Measurements from ENCODE around the gene OGDH.
A peak's percentile ranks its signal among the peaks of the same experiment; 100 is the strongest.

The OGDH gene

DNA sequence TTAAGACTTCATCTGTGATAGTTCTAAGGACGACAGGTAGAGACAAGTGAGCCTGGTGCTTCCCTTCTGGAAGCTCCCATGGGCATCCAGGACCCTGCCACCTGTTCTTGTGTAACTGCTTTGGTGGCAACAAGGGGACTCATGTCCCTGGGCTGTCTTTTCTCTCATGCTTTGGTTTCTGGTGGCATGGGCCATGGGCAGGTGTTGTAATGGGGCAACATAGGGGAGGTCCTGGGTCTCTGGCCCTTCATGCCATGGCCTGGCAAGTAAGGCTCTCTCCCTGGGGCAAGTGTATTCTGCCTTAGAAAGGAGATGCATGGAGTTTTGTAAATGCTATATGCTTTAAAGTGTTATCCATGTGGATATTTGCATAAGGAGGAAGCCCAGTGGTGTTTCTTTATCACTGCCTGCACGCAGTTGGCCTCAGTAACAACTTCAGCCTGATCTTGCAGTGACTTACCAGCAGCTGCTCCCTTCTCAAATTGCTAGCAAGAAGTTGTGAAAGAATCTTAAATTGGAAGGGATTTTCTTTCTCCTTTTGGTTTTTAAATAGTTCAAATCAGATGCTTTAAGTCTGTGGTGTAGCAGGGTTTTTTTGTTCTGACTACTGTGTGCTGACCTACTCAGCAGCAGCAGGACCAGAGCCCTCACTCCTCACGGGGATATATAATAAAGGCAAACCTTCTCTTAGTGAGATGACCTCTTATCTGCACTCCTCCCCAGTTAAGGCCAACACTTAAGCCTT, 39.9 kb downstream of the OGDH start:
- peaks cover 26% of the 10 kb centered on the region for H3K4me1 ChIP-seq (ENCODE audit: control insufficient read depth, insufficient read depth, low read length)
- peak overlapping the region; percentile 54 for H3K9ac ChIP-seq (ENCODE audit: low read length)
- H3K36me3 ChIP-seq (ENCODE audit: control insufficient read depth, insufficient read depth, low read length, severe bottlenecking): peaks cover 23% of the 10 kb centered on the region
- H3K9me3 ChIP-seq (ENCODE audit: control insufficient read depth, low read length): no peaks in the 10 kb centered on the region
- H3K27me3 ChIP-seq (replicated peaks; ENCODE audit: control insufficient read depth, insufficient read depth, low read length): no peaks in the 10 kb centered on the region
- H3K4me3 ChIP-seq (ENCODE audit: low read length): no peak overlapping the region
- peak; percentile 67 for DNase-seq (ENCODE audit: low read depth)

DNA sequence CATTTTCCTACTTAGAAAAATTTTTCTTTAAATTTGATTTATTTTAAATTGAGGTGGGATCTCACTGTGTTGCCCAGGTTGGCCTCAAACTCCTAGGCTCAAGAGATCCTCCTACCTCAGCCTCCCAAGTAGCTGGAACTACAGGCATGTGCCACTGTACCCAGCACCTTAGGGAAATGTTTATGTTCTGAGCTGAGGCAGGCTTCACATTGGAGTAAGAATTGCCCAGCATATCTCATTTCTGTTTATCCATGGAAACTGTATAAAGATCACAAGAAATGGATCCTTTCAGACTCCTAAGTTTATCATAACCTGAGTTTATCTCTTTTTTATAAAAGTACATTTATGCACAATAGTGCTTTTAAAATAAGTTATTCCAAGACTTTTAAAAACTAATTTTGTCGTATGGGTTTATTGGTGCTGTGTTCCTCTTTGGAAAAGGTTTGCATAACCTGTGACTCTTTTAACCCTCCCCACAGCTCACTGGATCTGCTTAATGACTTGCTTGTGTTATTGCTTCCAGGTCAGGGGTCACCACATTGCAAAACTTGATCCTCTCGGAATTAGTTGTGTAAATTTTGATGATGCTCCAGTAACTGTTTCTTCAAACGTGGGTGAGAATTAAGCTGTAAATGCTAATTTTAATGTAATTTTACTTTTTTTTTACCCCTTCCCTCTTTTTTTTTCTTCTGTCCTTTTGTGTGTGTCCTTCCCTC, 40.7 kb downstream of the OGDH start:
- Histone ChIP-seq H3K9ac (ENCODE audit: low read length) (peak overlapping the region; percentile 54), H3K4me3 (ENCODE audit: low read length) (no peak overlapping the region), H3K9me3 (ENCODE audit: control insufficient read depth, low read length) (no peaks in the 10 kb centered on the region), H3K27me3 (replicated peaks; ENCODE audit: control insufficient read depth, insufficient read depth, low read length) (no peaks in the 10 kb centered on the region), H3K36me3 (ENCODE audit: control insufficient read depth, insufficient read depth, low read length, severe bottlenecking) (peaks cover 25% of the 10 kb centered on the region), H3K4me1 (ENCODE audit: control insufficient read depth, insufficient read depth, low read length) (peaks cover 26% of the 10 kb centered on the region)
- no peak for DNase-seq (ENCODE audit: low read depth)

DNA sequence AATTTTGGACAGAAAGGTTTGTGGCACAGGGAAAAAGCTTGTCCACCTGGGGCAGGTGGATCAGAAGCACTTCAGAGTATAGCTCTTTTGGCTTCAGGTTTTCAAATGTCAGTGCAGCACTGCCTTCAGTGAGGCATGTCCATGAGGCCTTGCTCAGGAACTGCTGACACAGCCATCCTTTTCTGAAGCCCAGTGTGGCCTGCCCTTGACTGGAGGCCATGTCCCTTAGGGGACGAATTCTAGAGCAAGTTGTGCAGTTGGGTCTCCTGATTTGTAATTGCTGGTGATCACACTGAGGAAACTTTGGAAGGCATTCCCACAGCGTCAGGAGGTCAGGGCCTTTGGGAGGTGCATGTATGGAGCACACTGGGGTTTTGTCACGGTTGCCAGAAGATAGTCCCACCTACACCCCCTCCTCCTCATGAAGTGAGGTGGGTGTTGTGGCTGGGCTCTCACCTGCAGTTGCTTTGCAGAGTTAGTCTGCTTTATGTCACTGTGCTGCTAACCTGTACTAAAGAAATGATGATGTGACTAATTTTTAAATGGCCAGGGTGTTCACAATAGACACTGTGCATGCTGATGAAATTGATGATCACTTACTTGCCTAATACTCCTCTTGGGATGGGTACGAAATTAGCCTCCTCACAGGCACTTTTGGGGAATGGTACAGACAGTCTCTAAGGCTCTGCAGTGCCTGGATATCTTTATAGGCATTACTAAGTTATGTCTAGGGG, 41.7 kb downstream of the OGDH start:
- DNase-seq (ENCODE audit: low read depth): no peak
- Histone ChIP-seq H3K27me3 (replicated peaks; ENCODE audit: control insufficient read depth, insufficient read depth, low read length) (no peaks in the 10 kb centered on the region), H3K36me3 (ENCODE audit: control insufficient read depth, insufficient read depth, low read length, severe bottlenecking) (peaks cover 28% of the 10 kb centered on the region)

DNA sequence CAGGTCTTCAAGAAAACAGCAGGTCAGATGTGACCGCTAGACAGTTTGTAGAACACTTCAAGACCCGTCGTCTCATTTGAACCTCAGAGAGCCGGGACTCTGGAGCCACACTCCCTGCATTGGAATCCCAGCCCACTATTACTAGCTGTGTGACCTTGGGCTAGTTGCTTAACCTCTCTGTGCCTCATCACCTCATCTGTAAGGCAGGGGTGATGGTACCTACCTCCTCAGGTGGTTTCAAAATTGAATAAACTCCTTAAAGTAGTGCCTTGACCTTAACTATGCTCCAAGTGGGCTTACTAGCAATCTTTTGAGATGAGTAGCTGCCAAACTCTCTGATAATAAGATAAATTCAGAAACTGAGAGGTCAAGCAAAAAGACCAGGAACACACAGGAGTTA, 43.8 kb downstream of the OGDH start:
- Histone ChIP-seq H3K36me3 (ENCODE audit: control insufficient read depth, insufficient read depth, low read length, severe bottlenecking) (peaks cover 41% of the 10 kb centered on the region), H3K9ac (ENCODE audit: low read length) (no peak overlapping the region), H3K4me1 (ENCODE audit: control insufficient read depth, insufficient read depth, low read length) (peaks cover 26% of the 10 kb centered on the region), H3K4me3 (ENCODE audit: low read length) (no peak overlapping the region), H3K27me3 (replicated peaks; ENCODE audit: control insufficient read depth, insufficient read depth, low read length) (no peaks in the 10 kb centered on the region), H3K9me3 (ENCODE audit: control insufficient read depth, low read length) (no peaks in the 10 kb centered on the region)
- no peak for DNase-seq (ENCODE audit: low read depth)

More for the DNA sequence above, 41.7 kb downstream of the OGDH start:
- Histone ChIP-seq H3K4me1 (ENCODE audit: control insufficient read depth, insufficient read depth, low read length) (peaks cover 26% of the 10 kb centered on the region), H3K9me3 (ENCODE audit: control insufficient read depth, low read length) (no peaks in the 10 kb centered on the region), H3K4me3 (ENCODE audit: low read length) (no peak overlapping the region), H3K9ac (ENCODE audit: low read length) (no peak overlapping the region)

DNA sequence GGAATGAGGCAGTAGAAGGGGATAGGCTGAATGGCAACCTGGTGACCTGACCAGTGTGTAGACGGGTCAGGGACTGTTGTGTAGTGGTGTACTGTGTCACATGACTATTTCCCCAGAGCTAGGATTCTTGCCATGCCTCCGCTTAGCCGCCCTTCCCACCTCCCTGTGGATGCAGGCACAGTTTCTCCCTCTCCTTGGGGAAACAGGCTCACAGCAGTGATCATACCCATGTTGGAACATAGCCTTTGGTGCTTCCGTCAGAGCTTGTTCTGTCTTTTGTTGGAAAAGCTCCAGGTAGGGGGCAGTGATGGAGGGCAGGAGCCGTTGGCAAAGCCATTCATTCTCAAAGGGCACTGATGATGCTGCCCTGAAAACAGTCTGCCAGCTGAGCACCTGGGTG, 44.3 kb downstream of the OGDH start:
- Histone ChIP-seq H3K4me1 (ENCODE audit: control insufficient read depth, insufficient read depth, low read length) (peaks cover 26% of the 10 kb centered on the region), H3K4me3 (ENCODE audit: low read length) (no peak overlapping the region), H3K36me3 (ENCODE audit: control insufficient read depth, insufficient read depth, low read length, severe bottlenecking) (peaks cover 44% of the 10 kb centered on the region), H3K9me3 (ENCODE audit: control insufficient read depth, low read length) (no peaks in the 10 kb centered on the region), H3K9ac (ENCODE audit: low read length) (no peak overlapping the region), H3K27me3 (replicated peaks; ENCODE audit: control insufficient read depth, insufficient read depth, low read length) (no peaks in the 10 kb centered on the region)
- DNase-seq (ENCODE audit: low read depth): no peak

DNA sequence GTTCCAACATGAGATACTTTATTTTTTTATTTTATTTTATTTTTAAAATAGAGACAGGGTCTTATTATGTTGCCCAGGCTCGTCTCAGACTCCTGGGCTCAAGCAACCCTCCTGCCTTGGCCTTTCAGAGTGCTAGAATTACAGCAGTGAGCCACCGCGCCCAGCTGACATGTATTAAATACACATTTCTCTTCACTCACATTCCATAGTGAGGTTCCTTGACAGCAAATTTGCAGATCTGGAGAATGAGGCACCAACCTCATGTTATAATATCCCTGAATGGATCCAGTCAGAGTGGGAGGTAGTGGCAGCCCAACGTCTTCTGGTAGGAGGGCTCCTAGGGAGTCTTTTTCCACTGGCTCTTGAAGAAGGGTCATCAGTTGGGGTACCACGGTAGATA, 46.1 kb downstream of the OGDH start:
- Histone ChIP-seq H3K9ac (ENCODE audit: low read length) (no peak overlapping the region), H3K9me3 (ENCODE audit: control insufficient read depth, low read length) (no peaks in the 10 kb centered on the region), H3K27me3 (replicated peaks; ENCODE audit: control insufficient read depth, insufficient read depth, low read length) (no peaks in the 10 kb centered on the region), H3K36me3 (ENCODE audit: control insufficient read depth, insufficient read depth, low read length, severe bottlenecking) (peaks cover 60% of the 10 kb centered on the region), H3K4me3 (ENCODE audit: low read length) (no peak overlapping the region), H3K4me1 (ENCODE audit: control insufficient read depth, insufficient read depth, low read length) (peaks cover 8% of the 10 kb centered on the region)
- DNase-seq (ENCODE audit: low read depth): no peak

DNA sequence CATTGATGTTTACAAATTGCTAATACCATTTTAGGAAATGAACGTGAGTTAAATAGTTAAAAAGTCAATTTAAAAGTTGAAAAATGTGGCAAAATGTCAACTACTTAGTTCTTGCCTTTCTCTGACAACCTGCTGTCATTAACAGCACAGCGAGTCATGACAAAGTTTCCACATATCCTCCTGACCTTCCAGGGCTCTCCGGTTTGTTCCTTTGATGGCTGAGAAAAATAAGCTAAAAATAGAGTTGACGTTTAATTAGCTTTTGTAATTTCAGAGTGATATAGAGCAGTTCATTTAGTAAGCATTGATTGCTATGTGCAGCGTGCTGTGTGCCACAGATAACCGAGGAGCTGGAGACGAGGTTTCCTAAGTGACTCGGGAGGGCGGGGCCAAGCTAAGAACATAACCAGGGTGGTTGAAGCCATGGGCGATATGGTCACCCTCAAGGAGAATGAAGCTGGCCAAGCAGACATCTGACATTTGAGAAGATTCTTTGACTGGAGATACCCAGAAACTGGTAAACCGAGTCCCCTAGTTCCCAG, 47.9 kb downstream of the OGDH start:
- DNase-seq (ENCODE audit: low read depth): no peak
- H3K36me3 ChIP-seq (ENCODE audit: control insufficient read depth, insufficient read depth, low read length, severe bottlenecking): peaks cover 55% of the 10 kb centered on the region
- no peaks in the 10 kb centered on the region for H3K27me3 ChIP-seq (replicated peaks; ENCODE audit: control insufficient read depth, insufficient read depth, low read length)
- no peaks in the 10 kb centered on the region for H3K4me1 ChIP-seq (ENCODE audit: control insufficient read depth, insufficient read depth, low read length)
- no peaks in the 10 kb centered on the region for H3K9me3 ChIP-seq (ENCODE audit: control insufficient read depth, low read length)
- H3K4me3 ChIP-seq (ENCODE audit: low read length): no peak overlapping the region
- no peak overlapping the region for H3K9ac ChIP-seq (ENCODE audit: low read length)

DNA sequence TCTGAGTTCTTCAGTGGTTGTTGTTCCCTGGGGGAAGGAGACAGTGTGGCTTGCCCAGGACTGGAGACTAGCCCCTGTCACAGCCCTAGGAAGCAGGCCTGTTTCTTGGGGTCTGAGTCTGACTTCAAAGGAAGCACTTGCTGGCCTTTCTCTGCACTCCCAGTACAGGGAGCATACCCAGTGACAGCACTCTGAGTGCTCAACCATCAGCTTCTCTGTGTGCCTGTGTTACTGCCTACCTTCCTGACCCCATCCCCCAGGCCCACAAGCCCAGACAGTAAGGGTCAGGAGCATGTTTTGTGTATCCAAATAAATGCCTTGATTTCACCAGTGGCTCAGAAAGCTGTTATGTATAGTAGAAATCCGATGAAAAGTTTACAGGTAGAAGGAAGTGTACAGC, 48.9 kb downstream of the OGDH start:
- H3K4me1 ChIP-seq (ENCODE audit: control insufficient read depth, insufficient read depth, low read length): no peaks in the 10 kb centered on the region
- no peak overlapping the region for H3K4me3 ChIP-seq (ENCODE audit: low read length)
- H3K9me3 ChIP-seq (ENCODE audit: control insufficient read depth, low read length): peaks cover 4% of the 10 kb centered on the region
- no peak for DNase-seq (ENCODE audit: low read depth)
- H3K27me3 ChIP-seq (replicated peaks; ENCODE audit: control insufficient read depth, insufficient read depth, low read length): no peaks in the 10 kb centered on the region
- no peak overlapping the region for H3K9ac ChIP-seq (ENCODE audit: low read length)
- peaks cover 48% of the 10 kb centered on the region for H3K36me3 ChIP-seq (ENCODE audit: control insufficient read depth, insufficient read depth, low read length, severe bottlenecking)

DNA sequence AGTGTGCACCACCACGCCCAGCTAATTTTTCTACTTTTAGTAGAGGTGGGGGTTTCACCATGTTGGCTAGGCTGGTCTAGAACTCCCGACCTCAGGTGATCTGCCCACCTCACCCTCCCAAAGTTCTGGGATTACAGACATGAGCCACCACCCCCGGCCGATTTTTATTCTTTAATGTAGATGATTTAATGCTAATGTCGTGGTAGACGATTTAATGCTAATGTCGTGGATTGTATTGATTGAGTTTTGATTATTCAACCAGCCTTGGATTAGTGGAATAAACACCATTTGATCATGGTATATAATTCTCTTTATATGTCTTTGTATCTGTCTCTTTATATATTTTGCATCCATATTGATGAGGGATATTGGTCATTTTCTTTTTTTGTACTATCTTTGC, 52.6 kb downstream of the OGDH start:
- DNase-seq (ENCODE audit: low read depth): no peak
- Histone ChIP-seq H3K9ac (ENCODE audit: low read length) (no peak overlapping the region), H3K27me3 (replicated peaks; ENCODE audit: control insufficient read depth, insufficient read depth, low read length) (no peaks in the 10 kb centered on the region), H3K4me3 (ENCODE audit: low read length) (no peak overlapping the region), H3K9me3 (ENCODE audit: control insufficient read depth, low read length) (peaks cover 18% of the 10 kb centered on the region), H3K36me3 (ENCODE audit: control insufficient read depth, insufficient read depth, low read length, severe bottlenecking) (peaks cover 49% of the 10 kb centered on the region), H3K4me1 (ENCODE audit: control insufficient read depth, insufficient read depth, low read length) (no peaks in the 10 kb centered on the region)

DNA sequence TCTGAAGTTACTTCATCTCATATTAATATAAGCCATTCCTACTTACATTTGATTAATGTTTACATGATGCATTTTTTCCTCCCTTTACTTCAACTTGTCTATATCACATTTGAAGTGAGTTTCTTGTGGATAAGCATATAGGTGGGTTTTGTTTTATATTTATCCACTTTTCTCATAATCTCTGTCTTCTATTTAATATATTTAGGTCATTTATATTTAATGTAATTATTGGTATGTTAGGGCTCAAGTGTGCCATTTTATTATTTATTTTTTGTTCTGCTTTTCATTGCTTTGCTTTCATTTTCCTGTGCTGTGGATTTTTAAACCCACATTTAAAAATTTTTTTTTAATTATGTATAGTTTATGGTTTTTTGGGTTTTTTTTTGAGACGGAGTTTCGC, 54.8 kb downstream of the OGDH start:
- no peaks in the 10 kb centered on the region for H3K27me3 ChIP-seq (replicated peaks; ENCODE audit: control insufficient read depth, insufficient read depth, low read length)
- no peak overlapping the region for H3K4me3 ChIP-seq (ENCODE audit: low read length)
- peaks cover 29% of the 10 kb centered on the region for H3K36me3 ChIP-seq (ENCODE audit: control insufficient read depth, insufficient read depth, low read length, severe bottlenecking)
- no peak for DNase-seq (ENCODE audit: low read depth)
- H3K9me3 ChIP-seq (ENCODE audit: control insufficient read depth, low read length): peaks cover 18% of the 10 kb centered on the region
- H3K4me1 ChIP-seq (ENCODE audit: control insufficient read depth, insufficient read depth, low read length): peaks cover 11% of the 10 kb centered on the region
- no peak overlapping the region for H3K9ac ChIP-seq (ENCODE audit: low read length)
